KOPT-K1 (cell line): ENCODE data around the gene TET3.
A peak's percentile ranks its signal among the peaks of the same experiment; 100 is the strongest.

ENCODE experiments used
- H3K27ac ChIP-seq: fragments of 200-600 bp; sonication (generic); 2 replicates; pipeline ENCODE4 v1.5.1; 2016; ENCODE audit warnings: antibody characterized with exemption, mild to moderate bottlenecking, low read depth, low read length; ENCODE audit not compliant: poor library complexity, severe bottlenecking
- H3K36me3 ChIP-seq: fragments of 200-600 bp; sonication (generic); 2 replicates; pipeline ENCODE4 v1.5.1; 2017; ENCODE audit warnings: antibody characterized with exemption, mild to moderate bottlenecking, low read length, moderate library complexity; ENCODE audit not compliant: insufficient read depth
- H3K9me3 ChIP-seq: fragments of 200-600 bp; sonication (generic); 2 replicates; pipeline ENCODE4 v1.5.1; 2017; ENCODE audit warnings: antibody characterized with exemption, low read length, mild to moderate bottlenecking; ENCODE audit not compliant: insufficient read depth, poor library complexity, severe bottlenecking

TET3 gene

GRCh38 chr2:74020702-74021406 is 36.1 kb downstream of the TET3 start:
- Histone ChIP-seq H3K36me3 (peaks cover 14% of the 10 kb centered on the region), H3K9me3 (no peaks in the 10 kb centered on the region), H3K27ac (peak overlapping the region; percentile 58)

GRCh38 chr2:74021407-74021755 is 36.7 kb downstream of the TET3 start:
- H3K36me3 ChIP-seq = peaks cover 14% of the 10 kb centered on the region
- peak overlapping the region; percentile 58 for H3K27ac ChIP-seq
- H3K9me3 ChIP-seq = no peaks in the 10 kb centered on the region

GRCh38 chr2:74024216-74024615 is 39.5 kb downstream of the TET3 start:
- H3K9me3 ChIP-seq = peaks cover 13% of the 10 kb centered on the region
- peaks cover 10% of the 10 kb centered on the region for H3K36me3 ChIP-seq
- peak overlapping the region; percentile 10 for H3K27ac ChIP-seq

GRCh38 chr2:74025971-74026612 is 41.4 kb downstream of the TET3 start:
- peaks cover 4% of the 10 kb centered on the region for H3K36me3 ChIP-seq
- H3K27ac ChIP-seq = no peak overlapping the region
- peaks cover 13% of the 10 kb centered on the region for H3K9me3 ChIP-seq

- H3K36me3 ChIP-seq = peaks cover 4% of the 10 kb centered on the region
- H3K9me3 ChIP-seq = peaks cover 13% of the 10 kb centered on the region
- H3K27ac ChIP-seq = peak overlapping the region; percentile 22
These were observed 42.1 kb downstream of the TET3 start for GRCh38 chr2:74026687-74027241.

- Histone ChIP-seq H3K9me3 (peaks cover 13% of the 10 kb centered on the region), H3K27ac (no peak overlapping the region), H3K36me3 (peaks cover 4% of the 10 kb centered on the region)
These were observed 42.8 kb downstream of the TET3 start for GRCh38 chr2:74027496-74027895.

GRCh38 chr2:74028290-74028689 is 43.6 kb downstream of the TET3 start:
- Histone ChIP-seq H3K27ac (no peak overlapping the region), H3K36me3 (peaks cover 4% of the 10 kb centered on the region), H3K9me3 (peaks cover 13% of the 10 kb centered on the region)

- Histone ChIP-seq H3K36me3 (peaks cover 4% of the 10 kb centered on the region), H3K9me3 (peaks cover 13% of the 10 kb centered on the region), H3K27ac (no peak overlapping the region)
These were observed 44.0 kb downstream of the TET3 start for GRCh38 chr2:74028741-74029140.

- H3K36me3 ChIP-seq = peaks cover 4% of the 10 kb centered on the region
- H3K27ac ChIP-seq = no peak overlapping the region
- peaks cover 13% of the 10 kb centered on the region for H3K9me3 ChIP-seq
These were observed 45.1 kb downstream of the TET3 start for GRCh38 chr2:74029714-74030397.

GRCh38 chr2:74031221-74031620 is 46.5 kb downstream of the TET3 start:
- H3K9me3 ChIP-seq = peaks cover 13% of the 10 kb centered on the region
- peaks cover 4% of the 10 kb centered on the region; the same call in 1 of the 2 replicates for H3K36me3 ChIP-seq
- peak overlapping the region; percentile 61 for H3K27ac ChIP-seq

GRCh38 chr2:74031959-74032287 is 47.2 kb downstream of the TET3 start:
- Histone ChIP-seq H3K9me3 (peaks cover 13% of the 10 kb centered on the region), H3K36me3 (peaks cover 4% of the 10 kb centered on the region; the same call in 1 of the 2 replicates), H3K27ac (peak overlapping the region; percentile 61)

- H3K36me3 ChIP-seq = no peaks in the 10 kb centered on the region
- H3K27ac ChIP-seq = peak overlapping the region; percentile 61
- H3K9me3 ChIP-seq = peaks cover 1% of the 10 kb centered on the region
These were observed 48.7 kb downstream of the TET3 start for GRCh38 chr2:74033375-74033774.
